Mesodermal cell (in vitro differentiated cells): ENCODE data around the gene CLEC10A.
A peak's percentile ranks its signal among the peaks of the same experiment; 100 is the strongest.
"Not testable (repeated sequence)": the region's sequence is repeated elsewhere in the genome, so short reads cannot be mapped to it uniquely, and the experiment has no call there.

Source experiments
- H3K27ac ChIP-seq: 2 replicates; pipeline ENCODE4 v1.7.0; 2013; ENCODE audit warnings: mild to moderate bottlenecking, low read depth, low read length, moderate library complexity; ENCODE audit not compliant: severe bottlenecking
- H3K36me3 ChIP-seq: 2 replicates; pipeline ENCODE4 v1.7.1; 2013; ENCODE audit warnings: mild to moderate bottlenecking, low read length, moderate library complexity; ENCODE audit not compliant: control insufficient read depth, insufficient read depth
- H3K4me1 ChIP-seq: one replicate; pipeline ENCODE4 v1.7.1; 2013; ENCODE audit warnings: mild to moderate bottlenecking, low read length; ENCODE audit not compliant: insufficient read depth, control insufficient read depth, poor library complexity, severe bottlenecking
- H3K4me3 ChIP-seq: 2 replicates; pipeline ENCODE4 v1.7.0; 2013; ENCODE audit warnings: low read length, control low read depth, mild to moderate bottlenecking; ENCODE audit not compliant: insufficient read depth, poor library complexity, severe bottlenecking; ENCODE audit errors: extremely low read depth
- H3K9me3 ChIP-seq: 2 replicates; pipeline ENCODE4 v1.7.1; 2013; ENCODE audit warnings: mild to moderate bottlenecking, low read length, moderate library complexity; ENCODE audit not compliant: control insufficient read depth
- WGBS, 2 experiments: methylation state at CpG; one replicate each; pipeline ENCODE4 v1.1.5; 2013; ENCODE audit warnings: missing lambda C conversion rate in 2 of 2; ENCODE audit not compliant: insufficient coverage in 2 of 2; 5-methylcytosine and 5-hydroxymethylcytosine counted together

The CLEC10A gene

DNA sequence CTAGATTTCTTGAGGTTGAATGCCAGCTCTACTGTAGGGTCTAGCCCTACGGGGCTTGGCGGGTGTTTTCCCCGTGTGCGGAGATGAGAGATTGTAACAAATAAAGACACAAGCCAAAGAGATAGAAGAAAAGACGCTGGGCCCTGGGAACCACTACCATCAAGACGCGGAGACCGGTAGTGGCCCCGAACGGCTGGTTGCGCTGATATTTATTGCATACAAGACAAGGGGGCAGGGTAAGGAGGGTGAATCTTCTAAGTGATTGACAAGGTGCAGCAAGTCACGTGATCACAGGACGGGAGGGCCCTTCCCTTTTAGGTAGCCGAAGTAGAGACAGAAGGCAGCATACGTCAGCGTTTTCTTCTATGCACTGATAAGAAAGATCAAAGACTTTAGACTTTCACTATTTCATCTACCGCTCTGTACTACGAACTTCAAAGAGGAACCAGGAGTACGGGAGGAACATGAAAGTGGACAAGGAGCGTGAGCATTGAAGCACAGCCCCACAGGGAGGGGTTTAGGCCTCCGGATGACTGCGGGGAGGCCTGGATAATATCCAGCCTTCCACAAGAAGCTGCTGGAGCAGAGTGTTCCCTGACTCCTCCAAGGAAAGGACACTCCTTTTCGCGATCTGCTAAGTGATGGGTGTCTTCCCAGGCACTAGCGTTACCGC lies 33.2 kb downstream of the CLEC10A start:
- not testable (repeated sequence) for H3K9me3 ChIP-seq, H3K36me3 ChIP-seq
- Histone ChIP-seq H3K4me1 (peaks cover 21% of the 10 kb centered on the region), H3K27ac (peak overlapping the region; percentile 45), H3K4me3 (peak overlapping the region; percentile 16)
- 12 to 25% methylated on average over 18 to 21 of the region's 26 CpGs for WGBS, 2 experiments

DNA sequence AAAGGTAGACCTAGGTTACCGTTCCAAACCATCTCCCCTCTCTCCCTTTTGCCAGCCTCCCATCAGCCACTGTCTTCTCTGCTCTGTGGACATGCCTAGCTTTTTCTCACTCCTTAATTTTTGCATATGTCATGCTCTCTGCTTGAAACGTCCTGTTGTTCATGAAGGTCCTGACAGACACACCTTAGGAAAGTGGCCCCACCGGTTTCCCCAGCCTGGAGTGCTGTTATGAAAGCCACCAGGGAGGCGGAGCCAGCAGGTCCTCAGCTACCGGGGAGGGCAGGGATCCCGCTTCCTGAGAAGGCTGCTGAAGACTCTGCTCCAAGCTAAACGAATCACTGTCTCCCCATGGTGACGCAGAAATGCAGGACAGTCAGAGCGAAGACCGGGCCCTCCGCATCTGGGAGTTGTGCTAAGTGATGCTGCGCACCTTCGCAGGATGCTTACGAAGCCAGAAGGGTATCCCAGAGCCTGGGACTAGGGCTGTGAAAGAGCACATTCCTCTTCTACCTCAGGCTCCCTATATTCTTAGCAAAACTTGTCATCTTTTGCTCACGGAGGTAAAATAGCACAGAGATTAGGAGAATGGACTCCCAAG lies 33.8 kb downstream of the CLEC10A start:
- peak overlapping the region; percentile 45 for H3K27ac ChIP-seq
- 4 to 8% methylated on average over 12 to 14 of the region's 15 CpGs for WGBS, 2 experiments
- H3K4me3 ChIP-seq = peak overlapping the region; percentile 16
- H3K9me3 ChIP-seq = no peaks in the 10 kb centered on the region
- peaks cover 24% of the 10 kb centered on the region for H3K4me1 ChIP-seq
- H3K36me3 ChIP-seq = no peaks in the 10 kb centered on the region

DNA sequence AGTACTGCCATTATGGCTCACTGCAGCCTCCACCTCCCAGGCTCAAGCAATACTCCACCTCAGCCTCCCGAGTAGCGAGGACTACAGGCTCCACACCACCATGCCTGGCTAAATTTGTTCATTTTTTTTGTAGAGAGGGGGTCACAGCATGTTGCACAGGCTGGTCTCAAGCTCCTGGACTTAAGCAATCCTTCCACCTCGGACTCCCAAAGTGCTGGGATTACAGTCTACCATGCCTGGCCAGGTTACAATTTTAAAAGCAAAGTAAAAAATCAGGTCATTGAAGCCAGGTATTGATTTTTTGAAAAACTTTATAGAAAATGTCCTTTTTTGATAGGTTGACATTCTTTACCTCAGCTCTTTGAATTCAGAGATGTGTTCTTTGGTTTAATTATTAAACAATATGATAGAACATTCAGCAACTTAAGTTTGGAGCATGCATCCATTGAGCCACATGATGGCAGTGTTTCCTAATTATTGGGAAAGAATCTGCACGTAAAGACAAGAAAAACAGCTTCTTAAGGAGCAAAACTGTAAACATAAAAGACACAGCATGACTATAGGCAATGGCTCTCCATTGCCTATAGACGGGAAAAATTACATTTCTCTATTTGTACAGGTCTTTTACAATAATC lies 34.4 kb downstream of the CLEC10A start:
- H3K36me3 ChIP-seq = no peaks in the 10 kb centered on the region
- H3K9me3 ChIP-seq = no peaks in the 10 kb centered on the region
- peaks cover 24% of the 10 kb centered on the region for H3K4me1 ChIP-seq
- WGBS, 2 experiments = 40 to 54% methylated on average over 3 to 4 of the region's 5 CpGs
- H3K27ac ChIP-seq = no peak overlapping the region
- H3K4me3 ChIP-seq = no peak overlapping the region

DNA sequence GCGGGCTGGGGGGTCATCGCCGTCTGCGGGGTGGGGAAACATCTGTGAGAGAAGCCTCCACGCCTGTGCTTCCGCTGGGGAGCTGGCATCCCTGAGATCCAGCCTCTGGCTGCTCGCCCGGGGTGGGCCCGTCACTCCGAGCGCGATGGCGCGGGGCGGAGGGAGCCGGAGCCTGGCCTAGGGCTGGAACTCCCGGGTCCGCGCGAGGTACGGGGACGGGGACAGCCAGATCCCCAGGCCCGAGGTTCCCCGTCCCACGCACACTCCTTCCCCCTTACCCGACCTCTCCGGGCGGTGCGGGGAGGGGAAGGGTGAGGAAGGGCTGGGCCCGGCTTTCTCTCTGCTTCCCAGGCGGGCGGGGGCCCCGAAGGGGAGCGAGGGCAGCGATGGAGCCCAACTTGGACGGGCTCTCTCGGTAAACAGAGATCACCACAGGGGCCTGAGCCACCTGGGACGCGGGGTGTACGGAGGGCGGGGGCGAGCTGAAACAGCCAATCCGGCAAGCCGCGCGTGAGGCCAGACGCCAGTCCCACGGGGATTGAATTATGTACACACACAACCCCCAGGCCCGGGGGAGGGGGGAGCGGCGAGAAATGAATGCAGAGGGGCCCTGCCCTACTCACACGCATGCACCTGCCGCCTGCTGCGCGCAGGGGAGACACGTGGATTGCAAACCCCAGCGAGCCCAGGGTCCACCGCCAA lies 36.4 kb downstream of the CLEC10A start, which contains the start of gene SLC16A11:
Gene SLC16A11, minus strand, starts transcription at position 596 of the 702 bp plus-strand sequence. Its CDS starts 579 bp downstream, at position 17.
- H3K9me3 ChIP-seq = no peaks in the 10 kb centered on the region
- H3K27ac ChIP-seq = no peak within 1 kb of the TSS
- peak within 1 kb of the TSS; percentile 17 for H3K4me3 ChIP-seq
- peaks cover 18% of the 10 kb centered on the region for H3K4me1 ChIP-seq
- no peaks in the 10 kb centered on the region for H3K36me3 ChIP-seq
- 4 to 8% methylated on average over 28 to 34 of the region's 58 CpGs for WGBS, 2 experiments

DNA sequence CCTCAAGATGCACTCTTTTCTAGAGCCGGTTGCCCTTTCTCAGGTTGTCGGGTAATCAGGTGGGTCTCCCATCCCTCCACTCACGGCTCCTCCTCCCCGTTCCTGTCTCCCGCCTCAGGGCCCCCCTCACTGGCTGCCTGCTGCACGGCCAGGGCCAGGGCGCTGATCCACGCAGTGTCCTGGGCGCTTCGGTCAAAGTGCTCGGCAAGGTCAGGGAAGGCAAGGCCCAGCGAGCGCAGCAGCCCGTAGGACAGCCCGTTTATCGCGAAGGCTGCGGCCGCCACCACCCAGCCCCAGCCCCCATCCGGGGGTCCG lies 36.9 kb downstream of the CLEC10A start:
- WGBS, 2 experiments = 14 to 19% methylated on average over 7 to 14 of the region's 21 CpGs
- Histone ChIP-seq H3K9me3 (no peaks in the 10 kb centered on the region), H3K4me3 (peak overlapping the region; percentile 17), H3K4me1 (peaks cover 18% of the 10 kb centered on the region), H3K27ac (no peak overlapping the region), H3K36me3 (no peaks in the 10 kb centered on the region)

DNA sequence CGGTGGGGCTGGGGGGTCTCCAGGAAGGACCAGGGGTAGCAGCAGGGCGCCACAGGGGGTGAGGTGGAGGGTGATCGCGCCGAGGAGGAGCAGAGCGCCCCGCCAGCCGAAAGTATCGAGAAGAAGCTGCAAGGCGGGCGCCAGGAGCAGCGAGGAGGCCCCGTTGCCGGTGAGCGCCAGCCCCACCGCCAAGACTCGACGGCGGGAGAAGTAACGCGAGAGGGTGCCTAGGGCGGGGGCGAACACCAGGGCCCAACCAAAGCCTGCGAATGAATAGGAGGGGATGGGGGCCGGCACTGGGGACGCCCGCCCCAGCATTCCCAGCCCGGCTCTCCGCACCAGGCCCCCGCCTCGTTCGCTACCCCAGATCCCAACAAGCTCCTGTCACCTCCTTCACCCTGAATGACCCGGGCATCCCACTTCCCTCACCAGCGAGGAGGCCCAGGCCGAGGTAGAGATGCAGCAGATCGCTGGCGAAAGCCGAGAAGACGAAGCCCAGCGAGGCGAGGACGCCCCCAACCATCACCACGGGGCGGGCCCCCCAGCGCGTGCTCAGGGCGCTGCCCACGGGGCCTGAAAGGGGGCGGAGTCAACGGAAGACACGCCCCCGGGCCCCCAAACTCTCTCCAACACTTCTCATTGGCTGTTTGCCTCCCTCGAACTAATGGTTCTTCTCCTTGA lies 37.4 kb downstream of the CLEC10A start:
- Histone ChIP-seq H3K4me1 (peaks cover 18% of the 10 kb centered on the region), H3K27ac (no peak overlapping the region), H3K36me3 (no peaks in the 10 kb centered on the region), H3K4me3 (peak overlapping the region; percentile 11), H3K9me3 (no peaks in the 10 kb centered on the region)
- WGBS, 2 experiments = 10 to 11% methylated on average over 36 to 45 of the region's 53 CpGs

DNA sequence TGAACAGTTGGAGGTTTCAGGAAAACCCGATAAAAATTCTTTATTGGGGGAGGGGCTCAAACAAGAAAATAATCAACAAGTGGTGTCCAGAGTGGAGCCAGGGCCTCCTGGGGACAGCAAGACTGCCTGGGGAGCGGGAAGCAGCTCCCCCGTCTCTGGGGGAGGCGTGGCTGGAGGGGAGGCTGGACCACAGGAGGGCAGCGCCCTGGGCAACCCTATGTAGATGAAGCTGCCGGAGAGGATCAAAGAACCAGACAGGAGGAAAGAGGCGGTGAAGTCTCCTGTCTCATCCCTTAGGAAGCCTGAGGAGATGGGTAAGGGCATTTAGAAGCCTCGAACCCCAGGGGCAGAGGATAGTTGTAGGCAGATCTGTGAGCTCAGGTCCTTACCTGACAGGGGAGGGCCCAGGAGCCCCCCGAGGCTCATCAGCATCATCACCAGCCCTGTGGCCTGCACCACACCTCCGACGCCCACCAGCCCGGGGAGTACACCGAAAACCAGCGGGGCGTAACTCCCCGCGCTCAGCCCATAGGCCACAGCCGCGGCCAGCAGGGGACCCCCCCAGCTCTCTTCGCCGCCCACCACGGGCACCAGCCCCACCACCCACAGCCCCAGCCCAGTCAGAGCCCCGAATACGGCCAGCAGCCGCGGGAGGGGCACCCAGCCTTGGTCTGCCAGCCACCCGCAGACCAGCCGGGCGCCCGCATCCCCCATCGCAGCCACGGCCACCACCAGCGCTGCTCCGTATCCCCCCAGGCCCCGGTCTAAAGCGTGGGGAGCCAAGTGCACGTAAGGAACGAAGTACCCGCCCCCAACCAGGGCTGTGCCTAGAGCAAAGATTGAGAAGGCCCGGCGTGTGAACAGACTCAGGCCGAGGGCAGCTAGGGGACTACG lies 38.2 kb downstream of the CLEC10A start:
- Histone ChIP-seq H3K9me3 (no peaks in the 10 kb centered on the region), H3K4me3 (peak overlapping the region; percentile 11), H3K36me3 (no peaks in the 10 kb centered on the region), H3K4me1 (peaks cover 18% of the 10 kb centered on the region), H3K27ac (no peak overlapping the region)
- 11 to 14% methylated on average over 28 to 34 of the region's 43 CpGs for WGBS, 2 experiments

DNA sequence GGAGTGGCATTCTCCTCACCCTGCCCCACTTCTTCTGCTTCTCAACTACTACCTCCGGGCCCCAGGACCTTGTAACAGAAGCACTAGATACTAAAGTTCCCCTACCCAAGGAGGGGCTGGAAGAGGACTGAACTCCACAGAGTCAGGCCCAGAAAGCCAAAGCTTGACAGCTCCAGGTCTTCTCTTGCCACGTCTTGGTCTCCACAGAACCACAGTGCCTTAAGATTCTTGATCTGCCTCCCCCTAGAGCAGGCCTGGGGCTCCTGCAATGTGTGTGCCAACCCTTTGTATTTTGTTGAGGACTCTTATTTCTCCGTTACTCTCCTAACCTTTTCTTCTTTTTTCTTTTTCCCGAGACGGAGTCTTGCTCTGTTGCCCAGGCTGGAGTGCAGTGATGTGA lies 40.2 kb downstream of the CLEC10A start:
- WGBS, 2 experiments = 79 to 93% methylated on average over 2 to 5 of the region's 5 CpGs
- Histone ChIP-seq H3K36me3 (no peaks in the 10 kb centered on the region), H3K4me3 (no peak overlapping the region), H3K9me3 (no peaks in the 10 kb centered on the region), H3K27ac (no peak overlapping the region), H3K4me1 (peaks cover 13% of the 10 kb centered on the region)

DNA sequence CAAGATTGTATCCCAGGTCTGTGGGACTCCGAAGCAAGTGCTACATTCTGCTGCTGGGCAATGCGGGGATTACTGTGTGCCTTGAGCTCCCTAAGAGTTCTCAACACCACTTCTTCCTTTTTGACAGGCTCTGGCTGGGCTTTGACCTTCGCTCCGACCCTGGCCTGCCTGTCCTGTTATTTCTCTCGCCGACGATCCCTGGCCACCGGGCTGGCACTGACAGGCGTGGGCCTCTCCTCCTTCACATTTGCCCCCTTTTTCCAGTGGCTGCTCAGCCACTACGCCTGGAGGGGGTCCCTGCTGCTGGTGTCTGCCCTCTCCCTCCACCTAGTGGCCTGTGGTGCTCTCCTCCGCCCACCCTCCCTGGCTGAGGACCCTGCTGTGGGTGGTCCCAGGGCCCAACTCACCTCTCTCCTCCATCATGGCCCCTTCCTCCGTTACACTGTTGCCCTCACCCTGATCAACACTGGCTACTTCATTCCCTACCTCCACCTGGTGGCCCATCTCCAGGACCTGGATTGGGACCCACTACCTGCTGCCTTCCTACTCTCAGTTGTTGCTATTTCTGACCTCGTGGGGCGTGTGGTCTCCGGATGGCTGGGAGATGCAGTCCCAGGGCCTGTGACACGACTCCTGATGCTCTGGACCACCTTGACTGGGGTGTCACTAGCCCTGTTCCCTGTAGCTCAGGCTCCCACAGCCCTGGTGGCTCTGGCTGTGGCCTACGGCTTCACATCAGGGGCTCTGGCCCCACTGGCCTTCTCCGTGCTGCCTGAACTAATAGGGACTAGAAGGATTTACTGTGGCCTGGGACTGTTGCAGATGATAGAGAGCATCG lies 41.8 kb downstream of the CLEC10A start:
- peaks cover 13% of the 10 kb centered on the region for H3K4me1 ChIP-seq
- no peak overlapping the region for H3K27ac ChIP-seq
- H3K9me3 ChIP-seq = no peaks in the 10 kb centered on the region
- 90 to 91% methylated on average over 18 of the region's 19 CpGs for WGBS, 2 experiments
- no peak overlapping the region for H3K4me3 ChIP-seq
- no peaks in the 10 kb centered on the region for H3K36me3 ChIP-seq
